Measurements from ENCODE around the gene TMSB15A. TPM values are rescaled to one million over a fixed set of nuclear protein-coding genes. Genes with fewer than 3 reads are reported as not detected.
A peak's percentile ranks its signal among the peaks of the same experiment; 100 is the strongest.
"Not testable (repeated sequence)": the region's sequence is repeated elsewhere in the genome, so short reads cannot be mapped to it uniquely, and the experiment has no call there.

TMSB15A gene
- not detected in 2 replicates for total RNA-seq (2014; rRNA removed; shearing (Covaris generic); ENCODE audit: low replicate concordance)

- Histone ChIP-seq H2AFZ (ENCODE audit: low read length) (no peak within 1 kb of the TSS), H3K4me1 (ENCODE audit: low read length) (no peaks in the 10 kb centered on the region), H3K27me3 (ENCODE audit: low read length) (no peaks in the 10 kb centered on the region), H3K79me2 (ENCODE audit: low read length) (no peaks in the 10 kb centered on the region), H3K36me3 (ENCODE audit: insufficient read depth, low read length) (no peaks in the 10 kb centered on the region), H3K4me3 (ENCODE audit: low read length) (no peak within 1 kb of the TSS), H3K9me2 (replicated peaks; ENCODE audit: insufficient read depth, low read length) (no peaks in the 10 kb centered on the region), H3K4me2 (ENCODE audit: low read depth, low read length, poor library complexity, severe bottlenecking) (no peak within 1 kb of the TSS), H3K9me3 (ENCODE audit: low read length) (no peaks in the 10 kb centered on the region), H4K20me1 (ENCODE audit: insufficient read depth, low read depth, low read length) (no peaks in the 10 kb centered on the region), H3K9ac (ENCODE audit: low read length) (no peak within 1 kb of the TSS), H3K27ac (ENCODE audit: low read length) (no peak within 1 kb of the TSS)
- DNase-seq: no peak
Observed at GRCh38 chrX:102515975-102516941, at the start of gene TMSB15A. TSS of gene TMSB15A (minus strand) at chrX:102516739.

DNA sequence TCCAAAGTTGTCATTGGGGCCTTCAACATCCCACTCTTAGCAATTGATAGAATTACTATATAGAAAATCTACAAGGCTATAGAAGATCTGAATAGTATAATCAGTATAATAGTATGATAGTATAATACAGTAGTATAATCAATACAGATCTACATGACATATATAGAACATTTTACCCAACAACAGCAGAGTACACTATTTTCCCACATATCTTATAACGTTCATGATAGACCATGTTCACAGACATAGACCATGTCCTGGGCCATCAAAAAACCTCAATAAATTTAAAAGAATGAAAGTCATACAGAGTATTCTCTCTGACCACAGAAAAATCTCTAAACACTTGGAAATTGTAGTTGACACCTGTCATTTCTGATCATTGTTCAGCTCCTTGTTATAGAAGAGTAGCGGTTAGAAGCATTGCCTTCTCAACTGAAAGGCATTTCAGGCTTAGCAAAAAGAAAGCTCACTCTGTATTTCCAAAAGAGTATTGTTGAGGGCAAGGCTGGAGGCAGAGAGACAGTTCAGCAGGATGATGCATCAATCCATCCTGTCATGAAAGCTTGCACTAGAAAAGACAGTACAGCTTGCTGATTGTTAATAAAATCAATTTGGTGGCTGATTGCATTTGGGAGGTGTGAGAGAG, 44.0 kb upstream of the TMSB15A start:
- no peaks in the 10 kb centered on the region for H4K20me1 ChIP-seq (ENCODE audit: insufficient read depth, low read depth, low read length)
- no peak overlapping the region for H3K4me3 ChIP-seq (ENCODE audit: low read length)
- H3K9me3 ChIP-seq (ENCODE audit: low read length): no peaks in the 10 kb centered on the region
- H3K36me3 ChIP-seq (ENCODE audit: insufficient read depth, low read length): no peaks in the 10 kb centered on the region
- no peak overlapping the region for H2AFZ ChIP-seq (ENCODE audit: low read length)
- no peaks in the 10 kb centered on the region for H3K79me2 ChIP-seq (ENCODE audit: low read length)
- no peaks in the 10 kb centered on the region for H3K27me3 ChIP-seq (ENCODE audit: low read length)
- H3K27ac ChIP-seq (ENCODE audit: low read length): no peak overlapping the region
- DNase-seq: no peak
- no peak overlapping the region for H3K4me2 ChIP-seq (ENCODE audit: low read depth, low read length, poor library complexity, severe bottlenecking)
- no peaks in the 10 kb centered on the region for H3K4me1 ChIP-seq (ENCODE audit: low read length)
- no peaks in the 10 kb centered on the region for H3K9me2 ChIP-seq (replicated peaks; ENCODE audit: insufficient read depth, low read length)
- H3K9ac ChIP-seq (ENCODE audit: low read length): no peak overlapping the region

GRCh38 chrX:102558607-102559006, 42.1 kb upstream of the TMSB15A start:
- H3K9ac ChIP-seq (ENCODE audit: low read length): no peak overlapping the region

GRCh38 chrX:102548231-102548630, 31.7 kb upstream of the TMSB15A start:
- Histone ChIP-seq H3K4me1 (ENCODE audit: low read length) (no peaks in the 10 kb centered on the region), H3K9me3 (ENCODE audit: low read length) (no peaks in the 10 kb centered on the region), H4K20me1 (ENCODE audit: insufficient read depth, low read depth, low read length) (no peaks in the 10 kb centered on the region), H3K9ac (ENCODE audit: low read length) (no peak overlapping the region), H3K4me3 (ENCODE audit: low read length) (no peak overlapping the region), H2AFZ (ENCODE audit: low read length) (no peak overlapping the region), H3K27ac (ENCODE audit: low read length) (no peak overlapping the region), H3K4me2 (ENCODE audit: low read depth, low read length, poor library complexity, severe bottlenecking) (no peak overlapping the region), H3K36me3 (ENCODE audit: insufficient read depth, low read length) (no peaks in the 10 kb centered on the region), H3K9me2 (replicated peaks; ENCODE audit: insufficient read depth, low read length) (no peaks in the 10 kb centered on the region), H3K79me2 (ENCODE audit: low read length) (no peaks in the 10 kb centered on the region), H3K27me3 (ENCODE audit: low read length) (no peaks in the 10 kb centered on the region)
- no peak for DNase-seq

More at GRCh38 chrX:102558607-102559006, 42.1 kb upstream of the TMSB15A start:
- Histone ChIP-seq H3K36me3 (ENCODE audit: insufficient read depth, low read length) (no peaks in the 10 kb centered on the region), H3K27ac (ENCODE audit: low read length) (no peak overlapping the region), H4K20me1 (ENCODE audit: insufficient read depth, low read depth, low read length) (no peaks in the 10 kb centered on the region), H3K79me2 (ENCODE audit: low read length) (no peaks in the 10 kb centered on the region), H3K4me1 (ENCODE audit: low read length) (no peaks in the 10 kb centered on the region), H3K9me3 (ENCODE audit: low read length) (no peaks in the 10 kb centered on the region), H3K9me2 (replicated peaks; ENCODE audit: insufficient read depth, low read length) (no peaks in the 10 kb centered on the region), H3K27me3 (ENCODE audit: low read length) (no peaks in the 10 kb centered on the region), H2AFZ (ENCODE audit: low read length) (no peak overlapping the region), H3K4me2 (ENCODE audit: low read depth, low read length, poor library complexity, severe bottlenecking) (no peak overlapping the region), H3K4me3 (ENCODE audit: low read length) (no peak overlapping the region)
- DNase-seq: no peak

DNA sequence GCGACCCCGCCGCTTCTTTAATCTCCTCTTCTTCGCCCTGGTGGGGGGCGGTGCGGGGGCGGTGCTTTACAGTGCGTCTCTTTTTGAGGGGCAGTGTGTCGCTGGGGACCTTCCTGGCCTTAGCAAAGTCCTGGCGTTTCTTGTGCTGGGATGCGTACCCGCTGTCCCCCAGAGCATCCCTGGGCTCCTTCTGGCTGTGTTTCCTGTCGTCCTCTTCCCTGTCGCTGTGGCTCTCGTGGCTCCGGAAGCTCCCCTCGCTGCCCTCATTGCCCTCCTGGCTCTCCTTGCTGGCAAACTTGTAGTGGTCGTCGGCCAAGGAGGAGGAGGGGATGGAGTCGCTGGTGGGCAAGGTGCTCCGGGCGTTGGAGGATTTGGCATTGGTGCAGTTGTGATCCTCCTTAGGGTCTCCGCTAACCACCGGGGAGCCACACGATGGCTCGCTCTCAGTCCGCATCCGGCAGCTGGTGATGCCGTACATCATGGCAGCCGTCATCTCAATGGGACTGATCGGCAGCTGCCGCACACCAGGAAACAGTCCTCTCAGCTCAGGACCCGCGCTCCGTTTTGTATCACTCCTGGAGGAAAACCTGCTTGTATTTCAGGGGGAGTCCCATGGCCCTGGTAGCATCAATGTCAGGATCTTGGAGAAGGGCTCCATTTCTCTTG, 30.4 kb upstream of the TMSB15A start:
- Histone ChIP-seq H3K36me3 (ENCODE audit: insufficient read depth, low read length) (no peaks in the 10 kb centered on the region), H3K27ac (ENCODE audit: low read length) (no peak overlapping the region), H3K9me3 (ENCODE audit: low read length) (no peaks in the 10 kb centered on the region), H3K4me3 (ENCODE audit: low read length) (no peak overlapping the region), H3K27me3 (ENCODE audit: low read length) (no peaks in the 10 kb centered on the region), H3K9ac (ENCODE audit: low read length) (no peak overlapping the region), H3K4me1 (ENCODE audit: low read length) (no peaks in the 10 kb centered on the region), H3K4me2 (ENCODE audit: low read depth, low read length, poor library complexity, severe bottlenecking) (no peak overlapping the region), H3K79me2 (ENCODE audit: low read length) (no peaks in the 10 kb centered on the region), H4K20me1 (ENCODE audit: insufficient read depth, low read depth, low read length) (no peaks in the 10 kb centered on the region), H3K9me2 (replicated peaks; ENCODE audit: insufficient read depth, low read length) (no peaks in the 10 kb centered on the region), H2AFZ (ENCODE audit: low read length) (no peak overlapping the region)
- no peak for DNase-seq

- not testable (repeated sequence) for H3K9me3 ChIP-seq (ENCODE audit: low read length); H2AFZ ChIP-seq (ENCODE audit: low read length); H3K9ac ChIP-seq (ENCODE audit: low read length); H3K4me3 ChIP-seq (ENCODE audit: low read length); H3K27ac ChIP-seq (ENCODE audit: low read length); DNase-seq; H4K20me1 ChIP-seq (ENCODE audit: insufficient read depth, low read depth, low read length); H3K27me3 ChIP-seq (ENCODE audit: low read length); H3K79me2 ChIP-seq (ENCODE audit: low read length); H3K4me1 ChIP-seq (ENCODE audit: low read length); H3K9me2 ChIP-seq (replicated peaks; ENCODE audit: insufficient read depth, low read length); H3K4me2 ChIP-seq (ENCODE audit: low read depth, low read length, poor library complexity, severe bottlenecking); H3K36me3 ChIP-seq (ENCODE audit: insufficient read depth, low read length)
Observed at GRCh38 chrX:102546175-102546574, 29.6 kb upstream of the TMSB15A start.

GRCh38 chrX:102535958-102536357, 19.4 kb upstream of the TMSB15A start:
- H3K4me3 ChIP-seq (ENCODE audit: low read length): no peak overlapping the region

DNA sequence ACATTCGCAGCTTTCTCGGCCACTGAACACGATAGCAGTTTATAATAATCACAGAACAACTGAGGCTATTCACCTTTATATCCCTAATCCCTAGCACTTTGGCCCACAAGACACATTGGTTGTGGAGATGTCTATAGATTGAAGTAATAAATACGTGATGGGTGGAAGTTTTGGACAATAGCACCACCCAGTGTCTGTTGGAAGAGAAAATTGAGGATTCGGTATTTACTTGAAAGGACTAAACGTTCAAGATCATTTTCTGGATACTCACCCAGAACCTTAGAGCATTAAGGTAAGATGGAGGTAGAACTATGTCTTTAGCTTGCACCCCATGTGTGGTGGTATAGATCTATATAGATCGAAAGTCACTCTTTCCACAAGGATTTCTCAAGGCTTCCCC, 787 bp upstream of the TMSB15A start:
- no peaks in the 10 kb centered on the region for H4K20me1 ChIP-seq (ENCODE audit: insufficient read depth, low read depth, low read length)
- peak; percentile 48 for DNase-seq
- H3K79me2 ChIP-seq (ENCODE audit: low read length): no peaks in the 10 kb centered on the region
- H3K27me3 ChIP-seq (ENCODE audit: low read length): no peaks in the 10 kb centered on the region
- H3K4me1 ChIP-seq (ENCODE audit: low read length): no peaks in the 10 kb centered on the region
- no peaks in the 10 kb centered on the region for H3K36me3 ChIP-seq (ENCODE audit: insufficient read depth, low read length)
- no peak overlapping the region for H3K4me3 ChIP-seq (ENCODE audit: low read length)
- H3K27ac ChIP-seq (ENCODE audit: low read length): no peak overlapping the region
- no peak overlapping the region for H3K4me2 ChIP-seq (ENCODE audit: low read depth, low read length, poor library complexity, severe bottlenecking)
- H2AFZ ChIP-seq (ENCODE audit: low read length): no peak overlapping the region
- H3K9me2 ChIP-seq (replicated peaks; ENCODE audit: insufficient read depth, low read length): no peaks in the 10 kb centered on the region
- no peaks in the 10 kb centered on the region for H3K9me3 ChIP-seq (ENCODE audit: low read length)
- H3K9ac ChIP-seq (ENCODE audit: low read length): no peak overlapping the region

More at GRCh38 chrX:102535958-102536357, 19.4 kb upstream of the TMSB15A start:
- Histone ChIP-seq H3K4me1 (ENCODE audit: low read length) (no peaks in the 10 kb centered on the region), H3K27ac (ENCODE audit: low read length) (no peak overlapping the region), H3K79me2 (ENCODE audit: low read length) (no peaks in the 10 kb centered on the region), H3K9ac (ENCODE audit: low read length) (no peak overlapping the region), H3K27me3 (ENCODE audit: low read length) (no peaks in the 10 kb centered on the region), H2AFZ (ENCODE audit: low read length) (no peak overlapping the region), H4K20me1 (ENCODE audit: insufficient read depth, low read depth, low read length) (no peaks in the 10 kb centered on the region), H3K9me2 (replicated peaks; ENCODE audit: insufficient read depth, low read length) (no peaks in the 10 kb centered on the region), H3K4me2 (ENCODE audit: low read depth, low read length, poor library complexity, severe bottlenecking) (no peak overlapping the region), H3K36me3 (ENCODE audit: insufficient read depth, low read length) (no peaks in the 10 kb centered on the region), H3K9me3 (ENCODE audit: low read length) (peaks cover 1% of the 10 kb centered on the region; the same call in 1 of the 2 replicates)
- DNase-seq: no peak

Data from Karpas-422 (cell line).